Measurements from ENCODE around the gene ERCC6L2.

ERCC6L2 gene

GRCh38 chr9:95864852-95865580, 10.5 kb upstream of the ERCC6L2 start:
- DNase-seq (ENCODE audit: insufficient read length, low spot score) (no peak), FAIRE-seq (no peak)

- FAIRE-seq (no peak), DNase-seq (ENCODE audit: insufficient read length, low spot score) (no peak)
Observed at GRCh38 chr9:95870352-95870751, 5.1 kb upstream of the ERCC6L2 start.

GRCh38 chr9:95870906-95871305, 4.6 kb upstream of the ERCC6L2 start:
- DNase-seq (ENCODE audit: insufficient read length, low spot score) (no peak), FAIRE-seq (no peak)

GRCh38 chr9:95874303-95874988, 1.0 kb upstream of the ERCC6L2 start:
- DNase-seq (ENCODE audit: insufficient read length, low spot score): no peak
- no peak for FAIRE-seq

- FAIRE-seq (peak; percentile 70), DNase-seq (ENCODE audit: insufficient read length, low spot score) (no peak)
Observed at GRCh38 chr9:95874989-95875304, 544 bp upstream of the ERCC6L2 start.

GRCh38 chr9:95876138-95876444, 600 bp downstream of the ERCC6L2 start:
- FAIRE-seq: no peak
- DNase-seq (ENCODE audit: insufficient read length, low spot score): no peak

- DNase-seq (ENCODE audit: insufficient read length, low spot score) (no peak), FAIRE-seq (peak; percentile 53)
Observed at GRCh38 chr9:95876595-95876994, 1.1 kb downstream of the ERCC6L2 start.

GRCh38 chr9:95877984-95878383, 2.5 kb downstream of the ERCC6L2 start:
- FAIRE-seq (no peak), DNase-seq (ENCODE audit: insufficient read length, low spot score) (no peak)

- DNase-seq (ENCODE audit: insufficient read length, low spot score): no peak
Observed at GRCh38 chr9:95879591-95879990, 4.1 kb downstream of the ERCC6L2 start.

GRCh38 chr9:95880021-95880690, 4.7 kb downstream of the ERCC6L2 start:
- no peak for DNase-seq (ENCODE audit: insufficient read length, low spot score)
- FAIRE-seq: no peak

More at GRCh38 chr9:95879591-95879990, 4.1 kb downstream of the ERCC6L2 start:
- FAIRE-seq: no peak

GRCh38 chr9:95887926-95888497, 12.5 kb downstream of the ERCC6L2 start:
- FAIRE-seq: peak; percentile 33

GRCh38 chr9:95890594-95890993, 15.1 kb downstream of the ERCC6L2 start:
- no peak for FAIRE-seq
- no peak for DNase-seq (ENCODE audit: insufficient read length, low spot score)

More at GRCh38 chr9:95887926-95888497, 12.5 kb downstream of the ERCC6L2 start:
- no peak for DNase-seq (ENCODE audit: insufficient read length, low spot score)

- FAIRE-seq: no peak
Observed at GRCh38 chr9:95891067-95891671, 15.7 kb downstream of the ERCC6L2 start.

GRCh38 chr9:95892690-95893089, 17.2 kb downstream of the ERCC6L2 start:
- FAIRE-seq (no peak), DNase-seq (ENCODE audit: insufficient read length, low spot score) (no peak)

More at GRCh38 chr9:95891067-95891671, 15.7 kb downstream of the ERCC6L2 start:
- DNase-seq (ENCODE audit: insufficient read length, low spot score): no peak

GRCh38 chr9:95896580-95896979, 21.1 kb downstream of the ERCC6L2 start:
- DNase-seq (ENCODE audit: insufficient read length, low spot score) (no peak), FAIRE-seq (peak; percentile 53)

- DNase-seq (ENCODE audit: insufficient read length, low spot score): no peak
- FAIRE-seq: no peak
Observed at GRCh38 chr9:95901506-95901905, 26.0 kb downstream of the ERCC6L2 start.

GRCh38 chr9:95903398-95903797, 27.9 kb downstream of the ERCC6L2 start:
- FAIRE-seq (no peak), DNase-seq (ENCODE audit: insufficient read length, low spot score) (no peak)

- DNase-seq (ENCODE audit: insufficient read length, low spot score) (no peak), FAIRE-seq (peak; percentile 28)
Observed at GRCh38 chr9:95907794-95908193, 32.3 kb downstream of the ERCC6L2 start.

- no peak for FAIRE-seq
- DNase-seq (ENCODE audit: insufficient read length, low spot score): no peak
Observed at GRCh38 chr9:95910023-95910707, 34.7 kb downstream of the ERCC6L2 start.

GRCh38 chr9:95910770-95911340, 35.4 kb downstream of the ERCC6L2 start:
- FAIRE-seq (no peak), DNase-seq (ENCODE audit: insufficient read length, low spot score) (no peak)

All from GM19239 (cell line).